H1 (cell line): ENCODE data around the gene IZUMO4. TPM values are rescaled to one million over a fixed set of nuclear protein-coding genes. Genes with fewer than 3 reads are reported as not detected.
A peak's percentile ranks its signal among the peaks of the same experiment; 100 is the strongest.

Source experiments
- BRCA1 ChIP-seq: IDR thresholded peaks from 2 replicates; pipeline ENCODE4 v1.6.1; 2012; ENCODE audit warnings: low read depth, low read length, improper control_type of control experiment
- CHD2 ChIP-seq: IDR thresholded peaks from 2 replicates; pipeline ENCODE4 v1.6.1; 2012; ENCODE audit warnings: low read length, improper control_type of control experiment
- GTF2F1 ChIP-seq: IDR thresholded peaks from 2 replicates; pipeline ENCODE4 v1.6.1; 2012; ENCODE audit warnings: low read depth, low read length, improper control_type of control experiment, borderline replicate concordance
- HDAC6 ChIP-seq: IDR thresholded peaks from one replicate; pipeline ENCODE4 v1.7.1; 2012; ENCODE audit warnings: low read depth, mild to moderate bottlenecking, inconsistent platforms, low read length, moderate library complexity
- KDM5A ChIP-seq: fragments of 200-600 bp; IDR thresholded peaks from 2 replicates; pipeline ENCODE4 v1.7.1; 2012; ENCODE audit warnings: mild to moderate bottlenecking, low read length, inconsistent platforms, mixed read lengths
- NANOG ChIP-seq: IDR thresholded peaks from 2 replicates; pipeline ENCODE4 v1.6.1; 2011; ENCODE audit warnings: low read length, low read depth, mild to moderate bottlenecking, inconsistent platforms; ENCODE audit not compliant: insufficient read depth, poor library complexity, severe bottlenecking
- POLR2AphosphoS5 ChIP-seq: IDR thresholded peaks from 2 replicates; pipeline ENCODE4 v1.6.1; 2011; ENCODE audit warnings: low read depth, low read length
- RFX5 ChIP-seq: IDR thresholded peaks from 2 replicates; pipeline ENCODE4 v1.6.1; 2011; ENCODE audit warnings: low read depth, low read length, improper control_type of control experiment, borderline replicate concordance
- SP1 ChIP-seq: IDR thresholded peaks from 2 replicates; pipeline ENCODE4 v1.6.1; 2011; ENCODE audit warnings: low read depth, low read length
- YY1 ChIP-seq: IDR thresholded peaks from 2 replicates; pipeline ENCODE4 v1.6.1; 2011; ENCODE audit warnings: low read depth, mild to moderate bottlenecking, low read length
- polyA plus RNA-seq, 7 experiments: library from polyadenylated mRNA; depleted of rRNA in 3 of 7; stranded (reverse) in 5 of 7; unstranded in 2 of 7; fragments of >200 nt in 5 of 7; fragments of 200-250 nt in 2 of 7; gene quantifications; 1 replicate in 5 of 7; 2 replicates in 1 of 7; 4 replicates in 1 of 7; pipeline versions ENCODE4 v1.2.1 to v1.2.3, GENCODE V29; 2011 to 2013; ENCODE audit warnings: missing spikeins in 2 of 7, mixed read lengths in 2 of 7
- total RNA-seq: library from RNA; stranded (reverse); fragmentation: NEBNext Ultra II Directional; extraction: Animal tissue kit (Norgen Biotek cat#: 25700); gene quantifications from 2 replicates; pipeline ENCODE4 v1.2.1, GENCODE V29; 2021
- TF ChIP-seq, protein P1 (sequence below): fragments of 300-600 bp; sonication (generic); IDR thresholded peaks from 2 replicates; pipeline ENCODE4 v1.7.1; 2012; ENCODE audit warnings: low read length, moderate library complexity, mild to moderate bottlenecking, inconsistent platforms; ENCODE audit not compliant: insufficient replicate concordance

The IZUMO4 gene
- total and polyA plus RNA-seq, 2 of the 8 experiments (the other 6 are each of a cell fraction or from before 2014, with no cell fraction given): 1.8 to 1.9 TPM

DNA sequence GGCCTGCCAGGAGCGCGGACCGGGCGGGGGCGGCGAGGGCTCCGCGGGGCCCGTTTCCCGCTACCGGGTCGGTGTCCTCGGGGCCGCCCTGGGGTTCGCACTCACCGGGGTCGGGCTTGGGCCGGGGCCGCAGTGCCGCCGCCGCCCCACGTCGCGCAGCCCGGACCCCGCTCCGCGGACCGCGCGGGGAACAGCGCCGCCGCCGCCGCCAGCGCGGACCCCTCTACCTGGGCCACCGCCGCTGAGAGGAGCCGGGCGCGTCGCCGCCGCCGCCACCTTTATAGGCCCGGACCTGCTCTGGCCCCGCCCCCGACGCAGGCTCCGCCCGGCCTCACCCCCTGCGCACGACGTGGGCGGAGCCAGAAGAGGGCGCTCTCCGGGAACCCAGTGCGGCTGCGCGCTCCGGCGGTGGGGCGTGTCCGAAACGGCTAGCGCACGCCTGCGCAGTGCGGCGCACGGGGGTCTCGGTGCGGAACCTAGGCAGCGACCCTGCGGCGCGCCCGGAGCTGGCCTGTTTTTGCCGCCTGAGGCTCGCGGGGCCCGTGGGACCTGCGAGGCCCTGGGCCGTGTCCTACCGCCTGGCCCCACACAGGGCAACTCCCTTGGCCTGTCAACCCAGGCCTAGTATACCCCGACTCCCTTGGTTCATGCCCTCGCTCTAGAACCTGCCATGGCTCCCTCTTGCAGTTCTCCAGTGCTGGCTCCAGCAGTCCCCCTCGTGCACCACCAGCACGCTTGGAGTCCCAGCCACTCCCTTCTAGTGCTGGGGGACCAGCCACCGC, 45.5 kb upstream of the IZUMO4 start, which contains the start of gene MKNK2 (continued):
- no peak for TF ChIP-seq RFX5
- TF ChIP-seq, protein P1, sequence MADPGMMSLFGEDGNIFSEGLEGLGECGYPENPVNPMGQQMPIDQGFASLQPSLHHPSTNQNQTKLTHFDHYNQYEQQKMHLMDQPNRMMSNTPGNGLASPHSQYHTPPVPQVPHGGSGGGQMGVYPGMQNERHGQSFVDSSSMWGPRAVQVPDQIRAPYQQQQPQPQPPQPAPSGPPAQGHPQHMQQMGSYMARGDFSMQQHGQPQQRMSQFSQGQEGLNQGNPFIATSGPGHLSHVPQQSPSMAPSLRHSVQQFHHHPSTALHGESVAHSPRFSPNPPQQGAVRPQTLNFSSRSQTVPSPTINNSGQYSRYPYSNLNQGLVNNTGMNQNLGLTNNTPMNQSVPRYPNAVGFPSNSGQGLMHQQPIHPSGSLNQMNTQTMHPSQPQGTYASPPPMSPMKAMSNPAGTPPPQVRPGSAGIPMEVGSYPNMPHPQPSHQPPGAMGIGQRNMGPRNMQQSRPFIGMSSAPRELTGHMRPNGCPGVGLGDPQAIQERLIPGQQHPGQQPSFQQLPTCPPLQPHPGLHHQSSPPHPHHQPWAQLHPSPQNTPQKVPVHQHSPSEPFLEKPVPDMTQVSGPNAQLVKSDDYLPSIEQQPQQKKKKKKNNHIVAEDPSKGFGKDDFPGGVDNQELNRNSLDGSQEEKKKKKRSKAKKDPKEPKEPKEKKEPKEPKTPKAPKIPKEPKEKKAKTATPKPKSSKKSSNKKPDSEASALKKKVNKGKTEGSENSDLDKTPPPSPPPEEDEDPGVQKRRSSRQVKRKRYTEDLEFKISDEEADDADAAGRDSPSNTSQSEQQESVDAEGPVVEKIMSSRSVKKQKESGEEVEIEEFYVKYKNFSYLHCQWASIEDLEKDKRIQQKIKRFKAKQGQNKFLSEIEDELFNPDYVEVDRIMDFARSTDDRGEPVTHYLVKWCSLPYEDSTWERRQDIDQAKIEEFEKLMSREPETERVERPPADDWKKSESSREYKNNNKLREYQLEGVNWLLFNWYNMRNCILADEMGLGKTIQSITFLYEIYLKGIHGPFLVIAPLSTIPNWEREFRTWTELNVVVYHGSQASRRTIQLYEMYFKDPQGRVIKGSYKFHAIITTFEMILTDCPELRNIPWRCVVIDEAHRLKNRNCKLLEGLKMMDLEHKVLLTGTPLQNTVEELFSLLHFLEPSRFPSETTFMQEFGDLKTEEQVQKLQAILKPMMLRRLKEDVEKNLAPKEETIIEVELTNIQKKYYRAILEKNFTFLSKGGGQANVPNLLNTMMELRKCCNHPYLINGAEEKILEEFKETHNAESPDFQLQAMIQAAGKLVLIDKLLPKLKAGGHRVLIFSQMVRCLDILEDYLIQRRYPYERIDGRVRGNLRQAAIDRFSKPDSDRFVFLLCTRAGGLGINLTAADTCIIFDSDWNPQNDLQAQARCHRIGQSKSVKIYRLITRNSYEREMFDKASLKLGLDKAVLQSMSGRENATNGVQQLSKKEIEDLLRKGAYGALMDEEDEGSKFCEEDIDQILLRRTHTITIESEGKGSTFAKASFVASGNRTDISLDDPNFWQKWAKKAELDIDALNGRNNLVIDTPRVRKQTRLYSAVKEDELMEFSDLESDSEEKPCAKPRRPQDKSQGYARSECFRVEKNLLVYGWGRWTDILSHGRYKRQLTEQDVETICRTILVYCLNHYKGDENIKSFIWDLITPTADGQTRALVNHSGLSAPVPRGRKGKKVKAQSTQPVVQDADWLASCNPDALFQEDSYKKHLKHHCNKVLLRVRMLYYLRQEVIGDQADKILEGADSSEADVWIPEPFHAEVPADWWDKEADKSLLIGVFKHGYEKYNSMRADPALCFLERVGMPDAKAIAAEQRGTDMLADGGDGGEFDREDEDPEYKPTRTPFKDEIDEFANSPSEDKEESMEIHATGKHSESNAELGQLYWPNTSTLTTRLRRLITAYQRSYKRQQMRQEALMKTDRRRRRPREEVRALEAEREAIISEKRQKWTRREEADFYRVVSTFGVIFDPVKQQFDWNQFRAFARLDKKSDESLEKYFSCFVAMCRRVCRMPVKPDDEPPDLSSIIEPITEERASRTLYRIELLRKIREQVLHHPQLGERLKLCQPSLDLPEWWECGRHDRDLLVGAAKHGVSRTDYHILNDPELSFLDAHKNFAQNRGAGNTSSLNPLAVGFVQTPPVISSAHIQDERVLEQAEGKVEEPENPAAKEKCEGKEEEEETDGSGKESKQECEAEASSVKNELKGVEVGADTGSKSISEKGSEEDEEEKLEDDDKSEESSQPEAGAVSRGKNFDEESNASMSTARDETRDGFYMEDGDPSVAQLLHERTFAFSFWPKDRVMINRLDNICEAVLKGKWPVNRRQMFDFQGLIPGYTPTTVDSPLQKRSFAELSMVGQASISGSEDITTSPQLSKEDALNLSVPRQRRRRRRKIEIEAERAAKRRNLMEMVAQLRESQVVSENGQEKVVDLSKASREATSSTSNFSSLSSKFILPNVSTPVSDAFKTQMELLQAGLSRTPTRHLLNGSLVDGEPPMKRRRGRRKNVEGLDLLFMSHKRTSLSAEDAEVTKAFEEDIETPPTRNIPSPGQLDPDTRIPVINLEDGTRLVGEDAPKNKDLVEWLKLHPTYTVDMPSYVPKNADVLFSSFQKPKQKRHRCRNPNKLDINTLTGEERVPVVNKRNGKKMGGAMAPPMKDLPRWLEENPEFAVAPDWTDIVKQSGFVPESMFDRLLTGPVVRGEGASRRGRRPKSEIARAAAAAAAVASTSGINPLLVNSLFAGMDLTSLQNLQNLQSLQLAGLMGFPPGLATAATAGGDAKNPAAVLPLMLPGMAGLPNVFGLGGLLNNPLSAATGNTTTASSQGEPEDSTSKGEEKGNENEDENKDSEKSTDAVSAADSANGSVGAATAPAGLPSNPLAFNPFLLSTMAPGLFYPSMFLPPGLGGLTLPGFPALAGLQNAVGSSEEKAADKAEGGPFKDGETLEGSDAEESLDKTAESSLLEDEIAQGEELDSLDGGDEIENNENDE: no peak
- no peak for TF ChIP-seq YY1
- TF ChIP-seq CHD2: no peak
- peak; percentile 98 for TF ChIP-seq GTF2F1
- TF ChIP-seq BRCA1: no peak
- no peak for TF ChIP-seq HDAC6
- TF ChIP-seq SP1: peak; percentile 59; the same call in 1 of the 2 replicates
- TF ChIP-seq POLR2AphosphoS5: peak; percentile 99
- no peak for TF ChIP-seq KDM5A
- no peak for TF ChIP-seq NANOG
